ENCODE measurements around the gene RTL5. TPM values are rescaled to one million over a fixed set of nuclear protein-coding genes. Genes with fewer than 3 reads are reported as not detected.

The RTL5 gene
- total RNA-seq, 1 experiment from 2014 or later = not detected

GRCh38 chrX:72169008-72169728 lies 37.5 kb upstream of the RTL5 start:
- ChIA-PET POLR2A (no interaction called here), CTCF (no interaction called here)
- no peak overlapping the region for H3K4me3 Mint-ChIP-seq (ENCODE audit: unreplicated experiment)
- no peaks in the 10 kb centered on the region for H3K9me3 Mint-ChIP-seq (ENCODE audit: unreplicated experiment)
- TF ChIP-seq CTCF (IDR thresholded peaks at IDR 0.05; ENCODE audit: unreplicated experiment) = no peak
- H3K27ac Mint-ChIP-seq (ENCODE audit: low read depth, unreplicated experiment) = no peak overlapping the region
- no peaks in the 10 kb centered on the region for H3K36me3 Mint-ChIP-seq (ENCODE audit: insufficient read depth, unreplicated experiment)
- H3K4me1 Mint-ChIP-seq (ENCODE audit: insufficient read depth, unreplicated experiment) = no peaks in the 10 kb centered on the region
- peaks cover 45% of the 10 kb centered on the region for H3K27me3 Mint-ChIP-seq (ENCODE audit: insufficient read depth, unreplicated experiment)
- intact Hi-C loops (cut with micrococcal nuclease) = no loop called here
- no TSS peak for BruUV-seq (replicated peaks)
- DNase-seq (ENCODE audit: unreplicated experiment) = no peak

DNA sequence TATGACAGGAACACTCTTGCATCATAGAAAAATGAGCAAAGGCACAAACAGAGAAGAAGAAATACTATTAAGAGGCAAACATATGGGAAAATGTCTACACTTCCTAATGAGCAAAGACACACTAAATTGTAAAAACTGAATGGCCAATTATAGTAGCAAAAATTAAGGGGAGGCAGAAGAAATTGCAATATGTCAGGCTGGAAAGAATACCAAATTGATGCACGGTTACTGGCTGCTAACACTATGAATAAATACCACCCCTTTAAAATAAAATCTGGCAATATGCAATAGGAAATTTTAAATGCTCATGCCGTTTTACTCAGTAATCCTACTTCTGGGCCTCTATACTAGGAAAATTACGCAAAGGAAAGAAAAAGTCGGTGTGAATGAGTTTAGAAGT lies 33.8 kb upstream of the RTL5 start:
- H3K4me1 Mint-ChIP-seq (ENCODE audit: insufficient read depth, unreplicated experiment) = no peaks in the 10 kb centered on the region
- H3K27ac Mint-ChIP-seq (ENCODE audit: low read depth, unreplicated experiment) = no peak overlapping the region
- H3K36me3 Mint-ChIP-seq (ENCODE audit: insufficient read depth, unreplicated experiment) = no peaks in the 10 kb centered on the region
- H3K27me3 Mint-ChIP-seq (ENCODE audit: insufficient read depth, unreplicated experiment) = peaks cover 56% of the 10 kb centered on the region
- H3K9me3 Mint-ChIP-seq (ENCODE audit: unreplicated experiment) = no peaks in the 10 kb centered on the region
- DNase-seq (ENCODE audit: unreplicated experiment) = no peak
- intact Hi-C loops (cut with micrococcal nuclease) = no loop called here
- no TSS peak for BruUV-seq (replicated peaks)
- TF ChIP-seq CTCF (IDR thresholded peaks at IDR 0.05; ENCODE audit: unreplicated experiment) = no peak
- H3K4me3 Mint-ChIP-seq (ENCODE audit: unreplicated experiment) = no peak overlapping the region
- ChIA-PET POLR2A (no interaction called here), CTCF (interaction anchor here (1.0 kb wide), 1 partner anchor 11 kb away, joined by 3 read pairs; no protein-coding TSS in a partner anchor)

- no peak for DNase-seq (ENCODE audit: unreplicated experiment)
- no peak overlapping the region for H3K4me3 Mint-ChIP-seq (ENCODE audit: unreplicated experiment)
- CTCF ChIA-PET = no interaction called here
- BruUV-seq (replicated peaks) = no TSS peak
- H3K27me3 Mint-ChIP-seq (ENCODE audit: insufficient read depth, unreplicated experiment) = peaks cover 78% of the 10 kb centered on the region
- POLR2A ChIA-PET = no interaction called here
- intact Hi-C loops (cut with micrococcal nuclease) = no loop called here
- no peaks in the 10 kb centered on the region for H3K9me3 Mint-ChIP-seq (ENCODE audit: unreplicated experiment)
- H3K27ac Mint-ChIP-seq (ENCODE audit: low read depth, unreplicated experiment) = no peak overlapping the region
- no peaks in the 10 kb centered on the region for H3K36me3 Mint-ChIP-seq (ENCODE audit: insufficient read depth, unreplicated experiment)
- H3K4me1 Mint-ChIP-seq (ENCODE audit: insufficient read depth, unreplicated experiment) = no peaks in the 10 kb centered on the region
- TF ChIP-seq CTCF (IDR thresholded peaks at IDR 0.05; ENCODE audit: unreplicated experiment) = no peak
Measured at GRCh38 chrX:72159769-72160168, 28.1 kb upstream of the RTL5 start.

GRCh38 chrX:72158773-72159172 lies 27.1 kb upstream of the RTL5 start:
- POLR2A ChIA-PET = no interaction called here

More at GRCh38 chrX:72158773-72159172, 27.1 kb upstream of the RTL5 start:
- no TSS peak for BruUV-seq (replicated peaks)
- Mint-ChIP-seq H3K9me3 (ENCODE audit: unreplicated experiment) (no peaks in the 10 kb centered on the region), H3K27ac (ENCODE audit: low read depth, unreplicated experiment) (no peak overlapping the region), H3K4me1 (ENCODE audit: insufficient read depth, unreplicated experiment) (no peaks in the 10 kb centered on the region), H3K27me3 (ENCODE audit: insufficient read depth, unreplicated experiment) (peaks cover 70% of the 10 kb centered on the region), H3K4me3 (ENCODE audit: unreplicated experiment) (no peak overlapping the region), H3K36me3 (ENCODE audit: insufficient read depth, unreplicated experiment) (no peaks in the 10 kb centered on the region)
- intact Hi-C loops (cut with micrococcal nuclease) = no loop called here
- CTCF ChIA-PET = no interaction called here
- DNase-seq (ENCODE audit: unreplicated experiment) = no peak
- TF ChIP-seq CTCF (IDR thresholded peaks at IDR 0.05; ENCODE audit: unreplicated experiment) = no peak
